Medulla oblongata (tissue), 1 donor: Measurements from ENCODE around the gene PLCE1.
"Not testable (repeated sequence)": the region's sequence is repeated elsewhere in the genome, so short reads cannot be mapped to it uniquely, and the experiment has no call there.

Experiments
- DNase-seq: peaks from one replicate; pipeline ENCODE4 v3.0.0-alpha.2; 2015; ENCODE audit errors: extremely low spot score

PLCE1 gene

DNA sequence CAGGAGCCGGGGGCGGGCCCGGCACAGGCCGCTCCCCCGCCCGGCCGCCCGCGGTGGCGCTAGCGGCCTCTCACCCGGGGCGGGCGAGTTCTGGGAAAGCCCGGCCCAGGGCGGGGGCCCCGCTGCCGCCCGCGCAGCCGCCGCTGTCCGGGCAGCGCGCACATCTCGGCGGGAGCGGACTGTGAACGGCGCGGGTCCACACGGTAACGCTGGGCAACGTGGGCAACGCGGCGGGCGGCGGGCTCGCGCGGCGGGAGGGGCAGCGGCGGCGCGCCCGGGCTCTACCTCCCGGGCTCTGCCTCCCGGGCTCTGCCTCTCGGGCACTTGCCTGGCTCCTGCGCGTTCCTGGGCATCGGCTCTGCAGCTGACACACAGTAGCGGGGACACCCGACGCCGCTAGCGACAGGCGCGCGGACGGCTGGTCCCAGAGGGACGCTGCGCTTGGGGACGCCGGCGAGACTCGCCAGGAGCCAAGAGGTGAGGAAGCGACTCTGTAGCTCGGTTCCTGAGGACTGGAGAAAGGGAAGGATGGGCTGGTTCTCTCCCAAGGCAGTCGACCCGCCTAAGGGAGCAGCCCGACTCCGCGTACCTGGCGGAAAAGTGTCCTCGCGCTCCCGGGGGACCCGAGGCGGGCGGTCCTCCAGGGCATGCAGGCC is at the start of gene PLCE1:
TSS of gene PLCE1 (plus strand) at position 150 of the 656 bp plus-strand sequence. CDS start 37,116 bp downstream, outside the sequence.
- peak; percentile 48 for DNase-seq

DNA sequence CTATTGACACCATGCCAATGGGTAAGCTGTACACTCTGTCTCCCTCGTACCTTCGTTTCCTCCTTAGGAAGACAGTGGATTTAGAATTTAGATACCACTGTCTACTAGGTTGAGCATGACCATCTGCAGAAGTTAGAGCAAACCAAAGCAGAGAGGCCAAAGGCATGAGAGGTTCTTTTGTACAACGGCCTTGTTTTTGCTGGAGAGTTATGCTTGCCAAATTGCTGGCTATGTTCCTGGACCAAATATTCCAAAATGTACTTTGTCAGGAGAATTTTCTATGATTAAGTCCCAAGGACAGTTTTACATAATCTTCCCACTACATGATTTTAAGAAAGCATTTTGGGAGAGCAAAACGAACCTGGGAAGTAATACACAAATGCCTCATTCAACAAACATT is 47.9 kb upstream of the PLCE1 start:
- DNase-seq = no peak

DNA sequence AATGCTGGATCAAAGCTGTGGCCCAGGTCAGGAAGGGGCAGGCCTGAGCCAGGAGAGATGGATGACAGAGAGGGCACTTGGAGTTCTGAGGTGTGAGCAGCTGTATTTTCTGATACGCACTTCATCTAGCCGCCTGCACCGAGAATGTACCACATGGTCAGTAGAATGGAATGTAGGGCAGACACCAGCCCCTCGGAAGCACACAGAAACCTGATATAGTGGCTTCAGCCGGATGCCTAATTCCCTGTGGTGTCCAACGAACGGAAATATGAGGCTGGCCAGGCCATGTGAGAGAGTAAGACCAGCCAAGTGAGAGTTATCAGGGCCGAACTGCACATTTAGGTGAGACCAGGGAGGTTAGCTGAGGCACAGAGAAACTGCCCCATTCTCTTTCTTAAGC is 46.7 kb upstream of the PLCE1 start:
- DNase-seq = no peak

DNA sequence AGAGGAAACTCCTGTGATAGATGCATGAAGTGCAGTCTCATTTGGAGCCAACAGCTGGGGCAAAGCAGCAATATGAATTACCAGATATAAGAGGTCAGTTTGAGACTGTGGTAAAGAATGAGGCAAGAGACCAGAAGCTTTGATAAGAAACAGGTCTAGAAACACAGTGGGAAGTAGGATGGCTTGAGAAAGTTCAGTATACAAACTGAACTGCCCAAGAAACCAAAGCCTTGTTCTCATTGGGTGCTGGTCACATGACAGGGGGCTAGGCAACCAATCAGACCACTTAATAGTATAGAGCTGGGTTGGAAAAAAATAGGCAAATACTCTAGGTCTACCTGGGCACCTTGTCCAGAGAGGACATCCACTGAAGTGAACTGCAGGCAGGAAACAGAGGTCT is 46.2 kb upstream of the PLCE1 start:
- DNase-seq = no peak

DNA sequence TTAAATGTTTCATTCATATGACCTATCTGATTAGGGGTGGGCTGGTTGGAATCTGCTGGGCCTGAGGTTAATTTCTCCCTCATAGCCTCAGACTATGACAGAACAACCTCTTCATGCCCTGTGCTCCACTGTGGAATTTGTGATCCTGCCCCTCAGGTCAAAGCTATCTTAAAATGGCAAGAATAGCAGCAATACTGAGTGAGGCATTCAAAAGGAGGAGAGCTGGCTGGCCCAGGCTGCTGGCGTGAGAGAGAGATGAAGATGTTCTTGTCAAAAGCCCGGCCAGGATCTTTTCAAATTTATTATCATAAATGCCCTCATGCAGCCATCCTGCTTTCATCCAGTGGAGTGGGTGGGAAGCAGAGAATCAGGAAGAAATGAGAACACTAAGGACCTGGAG is 41.8 kb upstream of the PLCE1 start:
- DNase-seq = no peak

DNA sequence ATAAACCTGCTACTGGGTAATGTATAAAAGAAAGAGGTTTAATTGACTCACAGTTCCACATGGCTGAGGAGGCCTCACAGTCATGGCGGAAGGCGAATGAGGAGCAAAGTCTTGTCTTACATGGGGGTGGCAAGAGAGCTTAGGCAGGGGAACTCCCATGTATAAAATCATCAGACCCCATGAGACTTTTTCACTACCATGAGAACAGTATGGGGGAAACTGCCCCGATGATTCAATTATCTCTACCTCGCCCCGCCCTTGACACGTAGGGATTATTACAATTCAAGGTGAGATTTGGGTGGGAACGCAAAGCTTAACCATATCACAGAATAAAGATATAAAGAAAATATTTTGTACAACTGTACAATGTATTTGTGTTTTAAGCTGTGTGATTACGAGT is 39.4 kb upstream of the PLCE1 start:
- no peak for DNase-seq

DNA sequence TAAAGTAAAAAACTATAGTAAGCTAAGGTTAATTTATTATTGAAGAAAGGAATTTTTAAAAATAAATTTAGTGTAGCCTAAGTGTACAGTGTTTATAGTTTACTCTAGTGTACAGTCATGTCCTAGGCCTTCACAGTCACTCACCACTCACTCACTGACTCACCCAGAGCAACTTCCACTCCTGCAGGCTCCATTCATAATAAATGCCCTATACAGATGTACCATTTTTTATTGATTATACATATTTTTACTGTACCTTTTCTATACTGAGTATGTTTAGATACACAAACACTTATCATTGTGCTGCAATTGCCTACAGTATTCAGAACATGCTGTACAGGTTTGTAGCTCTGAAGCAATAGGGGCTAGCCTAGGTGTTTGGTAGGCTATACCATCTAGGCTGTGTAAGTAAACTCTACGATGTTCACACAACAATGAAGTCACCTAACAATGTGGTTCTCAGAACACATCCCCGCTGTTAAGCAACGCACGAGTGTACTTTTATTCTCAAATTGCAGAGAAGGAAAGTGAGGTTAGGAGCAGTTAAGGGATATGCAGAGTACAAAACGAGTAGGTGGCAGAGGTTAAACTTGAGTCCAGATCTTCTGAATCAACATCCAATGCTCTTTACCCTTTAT is 38.9 kb upstream of the PLCE1 start:
- DNase-seq = no peak

DNA sequence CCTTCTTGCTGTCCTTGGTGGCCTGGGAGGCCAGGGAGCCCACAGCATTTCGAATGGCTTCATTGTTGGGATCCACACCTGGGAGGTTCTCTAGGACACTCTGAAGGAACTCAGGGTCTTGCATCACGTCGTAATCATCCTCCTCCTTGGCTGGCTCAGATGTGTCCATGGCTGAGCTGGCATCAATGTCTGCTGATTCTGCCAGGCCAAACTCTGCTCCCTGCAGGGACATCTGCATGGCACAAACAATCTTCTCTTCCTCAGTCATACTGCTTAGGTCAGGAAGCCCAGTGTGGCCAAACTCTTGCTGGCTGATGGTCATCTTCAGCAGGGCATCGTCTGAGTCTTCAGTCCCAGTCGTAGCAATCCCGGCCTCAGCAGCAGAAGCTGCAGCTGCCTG is 34.9 kb upstream of the PLCE1 start:
- no peak for DNase-seq

DNA sequence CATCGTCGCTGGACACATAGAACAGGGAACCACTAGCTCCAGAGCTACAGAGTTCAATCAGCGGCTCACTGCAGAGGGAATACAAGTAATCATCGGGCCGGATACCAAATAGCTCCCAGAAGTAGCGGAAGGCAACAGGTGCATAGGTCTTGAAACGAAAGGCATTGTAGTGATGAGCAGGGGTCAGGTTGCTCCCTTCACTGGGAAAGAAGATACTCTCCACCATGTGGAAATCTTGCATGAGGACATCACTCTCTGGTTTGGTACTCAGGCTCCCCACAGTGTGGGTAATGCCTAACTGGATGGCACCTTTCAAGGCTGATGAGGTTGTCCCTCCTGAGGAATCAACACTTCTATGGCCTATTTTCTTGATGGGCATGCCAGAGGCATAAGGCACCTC is 32.7 kb upstream of the PLCE1 start:
- not testable (repeated sequence) for DNase-seq

DNA sequence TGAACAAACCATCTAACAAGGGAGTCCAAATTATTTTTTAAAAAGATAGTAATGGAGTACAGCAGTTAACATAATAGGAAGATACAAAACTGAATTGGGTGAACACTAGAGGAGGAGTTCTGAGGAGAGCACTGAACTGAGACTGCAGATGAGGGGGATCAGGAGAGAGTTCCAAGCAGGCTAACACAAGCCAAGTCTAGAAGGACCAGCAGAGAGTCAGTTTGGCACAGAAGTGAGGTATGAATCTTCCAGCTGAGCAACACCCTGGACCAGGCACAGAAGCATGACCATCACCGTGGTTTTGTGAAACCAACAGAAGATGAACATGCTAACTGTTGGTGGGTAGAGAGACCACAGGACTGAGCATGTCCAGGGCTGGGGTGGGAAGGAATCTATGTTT is 30.8 kb upstream of the PLCE1 start:
- DNase-seq = no peak

DNA sequence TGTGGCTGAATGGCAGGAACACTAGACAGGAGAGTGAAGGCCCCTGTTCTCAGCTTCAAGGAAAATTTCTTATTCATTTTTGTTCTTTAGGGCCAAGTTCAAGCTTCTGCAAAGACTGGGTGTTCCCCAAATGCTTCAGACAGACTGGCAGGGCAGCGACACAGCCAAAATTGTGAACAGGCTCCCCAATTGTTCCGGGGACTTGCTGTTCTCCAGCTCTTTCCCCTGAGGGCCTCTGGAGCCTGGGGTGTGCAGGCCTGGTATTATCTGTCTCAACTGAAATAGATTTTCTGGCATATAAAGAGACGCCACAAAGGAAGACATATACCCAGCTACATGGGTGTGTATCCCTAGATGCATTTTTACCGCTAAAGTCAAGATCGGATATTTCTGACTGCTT is 30.3 kb upstream of the PLCE1 start:
- no peak for DNase-seq

DNA sequence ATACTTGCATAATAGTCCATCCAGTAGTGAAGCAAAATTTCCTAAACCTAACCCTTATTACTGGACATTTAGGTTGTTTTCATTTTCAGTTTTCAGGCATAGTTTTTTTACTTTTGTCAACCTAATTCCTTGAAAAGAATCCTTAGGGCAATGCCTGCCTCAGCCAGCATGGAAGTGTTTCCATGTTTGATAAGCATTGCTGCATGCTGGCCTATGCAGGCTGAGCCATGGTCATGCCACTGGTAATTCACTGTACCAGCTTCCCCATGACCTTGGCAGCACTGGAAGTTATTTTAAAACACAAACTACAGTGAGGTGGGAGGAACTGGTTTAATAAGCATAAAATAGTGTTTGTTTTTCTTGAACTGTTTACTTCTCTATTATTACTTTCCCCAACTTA is 27.8 kb upstream of the PLCE1 start:
- no peak for DNase-seq

DNA sequence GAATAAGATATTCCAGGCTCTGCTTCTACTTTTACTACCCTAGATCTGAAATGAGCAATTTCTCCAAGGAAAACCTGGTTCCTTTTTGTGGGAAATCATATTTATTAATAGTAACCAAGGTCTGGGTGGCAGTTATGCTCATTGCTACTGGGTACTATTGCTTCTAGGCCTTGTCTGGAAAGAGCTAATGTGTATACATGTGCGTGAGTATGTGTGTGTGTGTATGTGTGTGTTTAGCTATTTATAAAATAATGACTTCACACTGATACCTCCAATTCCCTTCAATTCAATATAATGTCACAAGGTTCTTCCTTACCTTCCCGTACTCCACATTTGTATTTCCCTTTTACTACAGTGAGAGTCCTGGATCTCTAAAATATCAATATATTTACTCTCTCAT is 26.0 kb upstream of the PLCE1 start:
- no peak for DNase-seq

DNA sequence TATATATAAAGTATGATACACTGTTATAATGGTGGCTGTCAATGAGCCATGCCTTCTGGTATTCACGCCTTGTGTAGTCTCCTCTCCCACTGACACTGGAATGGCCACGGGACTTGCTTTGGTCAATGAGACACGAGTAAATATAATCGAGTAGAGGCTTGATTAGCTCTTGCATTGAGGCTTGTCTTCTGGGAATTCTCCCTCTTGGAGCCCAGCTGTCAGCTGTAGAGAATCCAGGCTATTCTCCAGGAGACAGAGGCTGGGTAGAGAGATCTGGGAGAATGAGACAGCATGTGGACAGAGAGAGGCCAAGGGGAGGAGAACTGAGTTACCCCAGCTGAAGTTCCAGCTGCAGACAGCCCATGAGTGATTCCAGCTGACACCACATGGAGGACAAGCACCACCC is 25.2 kb upstream of the PLCE1 start:
- DNase-seq = no peak

DNA sequence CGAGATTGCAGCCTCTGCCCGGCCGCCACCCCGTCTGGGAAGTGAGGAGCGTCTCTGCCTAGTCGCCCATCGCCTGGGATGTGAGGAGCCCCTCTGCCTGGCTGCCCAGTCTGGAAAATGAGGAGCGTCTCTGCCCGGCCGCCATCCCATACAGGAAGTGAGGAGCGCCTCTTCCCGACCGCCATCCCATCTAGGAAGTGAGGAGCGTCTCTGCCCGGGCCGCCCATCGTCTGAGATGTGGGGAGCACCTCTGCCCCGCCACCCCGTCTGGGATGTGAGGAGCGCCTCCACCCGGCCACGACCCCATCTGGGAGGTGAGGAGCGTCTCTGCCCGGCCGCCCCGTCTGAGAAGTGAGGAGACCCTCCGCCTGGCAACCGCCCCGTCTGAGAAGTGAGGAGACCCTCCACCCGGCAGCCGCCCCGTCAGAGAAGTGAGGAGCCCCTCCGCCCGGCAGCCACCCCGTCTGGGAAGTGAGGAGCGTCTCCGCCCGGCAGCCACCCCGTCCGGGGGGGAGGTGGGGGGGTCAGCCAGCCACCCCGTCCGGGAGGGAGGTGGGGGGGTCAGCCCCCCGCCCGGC is 23.2 kb upstream of the PLCE1 start:
- DNase-seq = not testable (repeated sequence)

DNA sequence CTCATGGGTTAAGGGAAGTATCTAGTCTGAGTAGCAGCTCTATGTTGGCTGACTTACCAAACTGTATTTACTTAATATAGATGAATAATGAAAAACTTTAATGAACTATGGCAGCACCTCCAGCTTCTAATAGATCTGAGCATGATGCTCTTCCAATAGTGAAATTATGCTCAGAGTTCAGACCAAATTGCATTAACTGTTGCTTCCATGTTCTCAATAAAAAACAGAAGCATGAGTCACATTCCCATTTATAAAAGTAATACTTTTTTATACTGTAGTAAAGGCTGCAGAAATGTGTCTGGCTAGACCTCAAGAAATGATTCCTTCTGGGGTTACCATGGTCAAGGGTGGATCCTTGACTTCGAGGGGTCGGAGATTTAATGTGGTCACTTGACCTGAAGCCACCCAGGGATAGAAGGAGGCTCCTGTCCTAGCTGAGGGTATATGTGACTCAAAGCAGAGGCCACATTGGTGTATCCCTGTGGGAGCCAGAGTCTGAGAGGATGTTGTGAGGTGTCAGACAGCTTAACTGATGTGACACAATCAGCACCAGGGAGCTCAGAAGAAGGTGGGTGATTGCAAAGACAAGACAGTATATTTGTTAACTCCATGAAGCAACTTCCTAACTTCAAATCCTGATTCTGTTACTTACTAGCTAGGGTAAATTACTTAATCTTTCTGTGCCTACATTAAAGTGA is 19.8 kb upstream of the PLCE1 start:
- DNase-seq = no peak

DNA sequence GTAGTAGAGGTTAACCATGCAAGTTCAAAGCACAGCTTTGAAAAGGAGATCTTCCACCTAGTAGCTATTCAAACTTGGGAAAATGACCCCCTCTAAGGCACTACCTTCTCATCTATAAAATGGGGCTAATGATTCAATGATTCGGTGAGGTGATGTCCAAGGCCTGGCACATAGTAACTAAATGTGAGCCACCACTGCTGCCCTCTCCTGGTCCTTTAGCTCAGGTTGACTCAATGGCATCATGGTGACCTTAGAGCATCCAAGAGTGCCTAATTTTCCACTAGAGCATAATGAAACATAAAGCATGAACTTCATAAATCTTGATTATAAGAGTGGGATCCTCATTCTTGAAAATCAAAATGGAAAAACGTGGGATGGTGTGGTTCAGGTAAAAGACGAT is 16.3 kb upstream of the PLCE1 start:
- no peak for DNase-seq

DNA sequence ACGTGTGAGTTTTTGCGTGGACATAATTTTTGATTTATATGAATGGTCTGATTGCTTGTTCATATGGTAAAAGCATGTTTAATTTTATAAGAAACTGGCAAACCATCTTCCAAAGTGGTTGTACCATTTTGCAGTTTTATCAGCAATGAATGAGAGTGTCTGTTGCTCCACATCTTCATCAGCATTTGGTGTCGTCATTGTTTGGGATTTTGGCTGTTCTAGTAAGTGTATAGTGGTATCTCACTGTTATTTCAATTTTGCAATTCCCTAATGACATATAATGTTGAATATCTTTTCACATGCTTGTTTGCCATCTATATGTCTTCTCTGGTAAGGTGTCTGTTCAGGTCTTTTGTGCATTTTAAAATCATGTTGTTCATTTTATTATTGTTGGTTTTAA is 13.2 kb upstream of the PLCE1 start:
- DNase-seq = no peak

DNA sequence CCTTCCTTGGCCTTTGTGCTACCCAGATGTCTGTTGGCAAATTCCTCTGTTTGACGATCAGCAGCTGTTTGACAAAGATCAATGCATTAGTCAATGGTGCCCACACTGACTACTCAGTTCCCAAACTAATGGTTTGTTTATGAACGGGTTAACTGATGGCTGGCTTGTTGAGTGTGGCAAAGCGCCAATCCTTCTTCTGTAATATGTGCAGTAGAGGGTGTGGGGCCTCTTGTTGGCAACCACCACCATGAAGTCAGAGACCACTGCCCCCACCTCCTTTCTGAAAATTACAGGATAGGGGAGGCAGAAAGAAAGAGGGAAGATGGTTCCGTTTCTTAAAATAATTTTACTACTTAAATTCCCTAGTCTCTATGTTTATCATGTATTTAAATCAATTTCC is 2.6 kb upstream of the PLCE1 start:
- no peak for DNase-seq

DNA sequence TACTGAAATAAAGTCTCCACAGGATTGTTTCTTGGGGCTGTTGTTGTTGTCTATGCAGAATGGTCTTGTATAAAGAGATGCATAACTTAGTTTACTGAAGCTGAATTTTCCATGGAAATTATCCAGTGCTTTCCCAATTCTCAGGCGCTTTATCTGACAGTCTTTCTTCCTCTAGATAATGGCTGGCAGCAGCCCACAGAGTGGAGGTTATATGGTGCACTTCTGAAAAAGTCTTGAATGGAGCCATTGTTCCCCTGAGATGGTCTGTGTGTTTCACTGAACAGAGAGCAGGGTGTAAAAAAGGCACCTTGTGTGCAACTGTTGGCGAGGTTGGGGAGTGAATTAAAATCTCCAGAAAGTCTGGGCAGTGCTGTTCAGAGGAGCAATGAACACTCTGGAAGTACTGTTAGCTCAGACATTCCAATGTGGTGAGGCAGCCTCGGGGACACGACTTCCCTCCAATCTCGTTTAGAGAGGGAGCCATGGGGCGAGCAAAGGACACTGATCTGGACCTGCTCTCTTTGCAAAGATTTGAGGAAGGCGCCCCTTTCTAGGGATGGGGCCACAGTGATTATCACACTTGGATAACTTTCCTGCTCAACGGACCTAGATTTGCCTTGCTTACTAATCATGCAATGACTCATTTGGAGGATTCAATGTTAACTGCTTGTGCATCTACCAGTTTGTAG is 2.0 kb upstream of the PLCE1 start:
- DNase-seq = peak; percentile 54

DNA sequence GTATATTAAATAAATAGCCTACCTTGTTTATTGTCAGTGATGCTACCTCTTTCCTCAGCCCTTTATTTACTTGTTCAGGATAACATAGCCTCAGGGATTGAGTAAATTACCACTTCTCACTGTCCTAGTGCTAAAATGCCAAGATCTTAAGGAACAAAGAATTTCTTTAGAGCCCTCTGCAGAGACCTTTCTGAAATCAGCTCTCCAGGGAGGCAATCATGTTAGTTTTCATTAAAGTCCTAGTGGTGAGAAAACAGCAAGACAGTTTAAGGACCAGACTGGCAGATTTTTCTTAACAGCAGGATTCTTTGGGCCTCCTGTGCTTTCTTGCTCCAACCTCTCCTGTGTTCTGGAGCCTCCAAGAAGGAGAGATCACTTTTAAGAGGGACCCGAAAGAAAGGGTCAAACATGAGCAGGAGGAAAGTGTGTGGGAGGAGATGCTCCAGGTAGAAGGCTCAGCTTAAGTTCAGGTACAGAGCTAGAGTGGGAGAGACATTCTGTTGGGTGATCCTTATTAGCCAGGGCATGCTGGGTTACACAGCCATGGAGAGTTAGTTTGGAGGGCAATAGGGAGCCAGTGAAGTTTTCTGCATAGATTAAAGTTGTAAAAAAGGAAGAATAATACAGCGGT is 1.2 kb upstream of the PLCE1 start:
- DNase-seq = no peak

DNA sequence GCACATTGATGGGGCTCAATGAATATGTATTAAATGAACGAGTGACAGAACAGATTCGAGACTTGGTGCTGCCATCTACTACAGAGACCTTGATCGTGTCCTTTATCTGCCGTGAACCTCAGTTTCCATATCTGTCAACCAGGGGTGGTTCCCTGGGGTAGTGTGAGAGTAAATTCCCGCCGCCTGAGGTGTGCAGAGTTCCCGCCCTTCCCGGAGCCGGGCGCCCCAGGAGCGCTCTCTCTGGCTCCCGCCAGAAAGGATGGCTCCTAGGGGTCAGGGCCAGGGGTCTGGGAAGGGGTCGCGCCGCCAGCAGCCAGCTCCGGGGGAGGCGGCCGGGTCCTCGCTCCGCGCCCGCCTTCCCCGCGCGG is 333 bp upstream of the PLCE1 start:
- no peak for DNase-seq
